ENCODE results near the gene TMX1. TPM values are rescaled to one million over a fixed set of nuclear protein-coding genes. Genes with fewer than 3 reads are reported as not detected.
A peak's percentile ranks its signal among the peaks of the same experiment; 100 is the strongest.

Gene TMX1, protein sequence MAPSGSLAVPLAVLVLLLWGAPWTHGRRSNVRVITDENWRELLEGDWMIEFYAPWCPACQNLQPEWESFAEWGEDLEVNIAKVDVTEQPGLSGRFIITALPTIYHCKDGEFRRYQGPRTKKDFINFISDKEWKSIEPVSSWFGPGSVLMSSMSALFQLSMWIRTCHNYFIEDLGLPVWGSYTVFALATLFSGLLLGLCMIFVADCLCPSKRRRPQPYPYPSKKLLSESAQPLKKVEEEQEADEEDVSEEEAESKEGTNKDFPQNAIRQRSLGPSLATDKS
- 10 to 100 TPM; 28.2 to 45.4 TPM for total RNA-seq
- 10 to 100 TPM; 32.5 to 43.4 TPM for polyA plus RNA-seq (ENCODE audit: insufficient read length in 2 of 2)
- long read RNA-seq, donor 1, transcript TMX1-201 (8 exons, 3,995 nt) = major isoform, 20 of 20 reads
- long read RNA-seq, donor 1, partial matches to known transcripts = 0 of 20 reads
- long read RNA-seq, donor 1, other reads (novel, unspliced or antisense) = 0 of 20 reads
- long read RNA-seq, donor 2, transcript TMX1-201 (8 exons, 3,995 nt) = major isoform, 11 of 11 reads
- long read RNA-seq, donor 2, partial matches to known transcripts = 0 of 11 reads
- long read RNA-seq, donor 2, other reads (novel, unspliced or antisense) = 0 of 11 reads
- long read RNA-seq, donor 3, transcript TMX1-201 (8 exons, 3,995 nt) = major isoform, 12 of 33 reads
- long read RNA-seq, donor 3, partial matches to known transcripts = 21 of 33 reads
- long read RNA-seq, donor 3, other reads (novel, unspliced or antisense) = 0 of 33 reads
- long read RNA-seq, donor 4, transcript TMX1-201 (8 exons, 3,995 nt) = major isoform, 28 of 28 reads
- long read RNA-seq, donor 4, partial matches to known transcripts = 0 of 28 reads
- long read RNA-seq, donor 4, other reads (novel, unspliced or antisense) = 0 of 28 reads

GRCh38 chr14:51239813-51240803 lies at the start of gene TMX1:
Gene TMX1, plus strand, starts transcription at chr14:51240247. Its CDS starts 46 bp downstream, at chr14:51240293.
- H3K4me3 ChIP-seq (ENCODE audit: low read depth, low read length) = peak within 1 kb of the TSS; percentile 99
- H3K27ac ChIP-seq (ENCODE audit: low read depth, low read length) = peak within 1 kb of the TSS; percentile 65
- H3K9me3 ChIP-seq (ENCODE audit: control insufficient read depth, insufficient read depth, low read length) = no peaks in the 10 kb centered on the region
- H3K4me1 ChIP-seq (ENCODE audit: control insufficient read depth, insufficient read depth, low read length) = peaks cover 10% of the 10 kb centered on the region
- WGBS (ENCODE audit: insufficient coverage) = 1% methylated on average over 59 of the region's 65 CpGs
- DNase-seq (ENCODE audit: low read depth in 4 of 6, low spot score in 6 of 6) = peak; percentile 96 to 100 (median 98)
- no peaks in the 10 kb centered on the region for H3K27me3 ChIP-seq (ENCODE audit: control insufficient read depth, insufficient read depth, low read length)
- no peaks in the 10 kb centered on the region for H3K36me3 ChIP-seq (ENCODE audit: control insufficient read depth, insufficient read depth, low read length)

DNA sequence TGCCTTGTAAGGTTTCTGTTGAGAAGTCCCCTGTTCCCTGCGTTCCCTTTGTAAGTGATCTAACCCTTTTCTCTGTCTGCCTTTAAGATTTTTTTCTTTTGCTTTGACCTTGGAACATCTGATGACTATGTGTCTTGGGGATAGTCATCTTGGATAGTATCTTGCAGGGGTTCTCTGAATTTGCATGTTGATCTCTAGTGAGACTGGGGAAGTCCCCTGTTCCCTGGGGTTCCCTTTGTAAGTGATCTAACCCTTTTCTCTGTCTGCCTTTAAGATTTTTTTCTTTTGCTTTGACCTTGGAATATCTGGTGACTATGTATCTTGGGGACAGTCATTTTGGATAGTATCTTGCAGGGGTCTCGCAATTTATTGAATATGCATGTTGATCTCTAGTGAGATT lies 38.2 kb upstream of the TMX1 start:
- WGBS (ENCODE audit: insufficient coverage) = no CpG with 5 or more reads among the region's 2 CpGs
- Histone ChIP-seq H3K36me3 (ENCODE audit: control insufficient read depth, insufficient read depth, low read length) (no peaks in the 10 kb centered on the region), H3K4me1 (ENCODE audit: control insufficient read depth, insufficient read depth, low read length) (no peaks in the 10 kb centered on the region), H3K27me3 (ENCODE audit: control insufficient read depth, insufficient read depth, low read length) (no peaks in the 10 kb centered on the region), H3K27ac (ENCODE audit: low read depth, low read length) (no peak overlapping the region), H3K9me3 (ENCODE audit: control insufficient read depth, insufficient read depth, low read length) (no peaks in the 10 kb centered on the region), H3K4me3 (ENCODE audit: low read depth, low read length) (no peak overlapping the region)
- no peak for DNase-seq (ENCODE audit: low read depth in 4 of 6, low spot score in 6 of 6)

DNA sequence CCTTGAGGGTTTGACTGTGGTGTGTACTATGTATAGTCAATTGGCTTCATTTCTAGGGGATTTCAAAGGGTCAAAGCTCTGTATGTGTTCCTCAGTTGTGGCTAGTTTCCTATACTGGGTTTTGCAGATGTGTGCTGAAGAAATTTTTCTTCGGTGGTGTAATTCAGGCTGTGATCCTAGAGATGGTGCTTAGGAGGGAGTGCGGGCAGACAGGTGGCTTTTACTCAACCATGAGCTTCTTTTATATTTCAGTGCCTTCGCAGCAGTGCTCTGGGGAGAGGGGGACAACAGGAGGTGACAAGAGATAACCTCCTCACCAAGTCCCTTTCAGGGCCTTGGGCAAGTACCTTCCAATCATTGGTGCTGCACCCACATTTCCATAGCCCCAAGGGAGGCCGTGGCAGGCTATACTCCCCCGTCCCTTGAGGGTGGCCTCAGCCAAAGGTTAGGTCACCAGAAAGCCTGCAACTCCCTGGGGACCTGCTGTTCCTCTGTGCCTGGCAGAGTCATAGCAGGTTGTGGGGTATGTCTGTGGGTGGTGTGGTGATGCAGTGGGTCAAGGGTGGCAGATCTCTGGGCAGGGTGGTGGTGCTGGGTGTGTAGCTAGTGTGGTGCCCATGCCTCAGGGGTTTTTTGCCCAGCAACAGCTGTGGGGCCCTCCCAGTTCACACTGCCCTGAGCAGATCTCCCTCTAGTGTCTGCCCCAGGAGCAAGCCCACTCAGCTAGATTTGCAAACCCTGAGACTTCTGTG lies 37.0 kb upstream of the TMX1 start:
- Histone ChIP-seq H3K9me3 (ENCODE audit: control insufficient read depth, insufficient read depth, low read length) (no peaks in the 10 kb centered on the region), H3K27me3 (ENCODE audit: control insufficient read depth, insufficient read depth, low read length) (no peaks in the 10 kb centered on the region), H3K27ac (ENCODE audit: low read depth, low read length) (no peak overlapping the region), H3K4me3 (ENCODE audit: low read depth, low read length) (no peak overlapping the region), H3K36me3 (ENCODE audit: control insufficient read depth, insufficient read depth, low read length) (no peaks in the 10 kb centered on the region), H3K4me1 (ENCODE audit: control insufficient read depth, insufficient read depth, low read length) (no peaks in the 10 kb centered on the region)
- no peak for DNase-seq (ENCODE audit: low read depth in 4 of 6, low spot score in 6 of 6)
- 85% methylated on average over 4 of the region's 5 CpGs for WGBS (ENCODE audit: insufficient coverage)

DNA sequence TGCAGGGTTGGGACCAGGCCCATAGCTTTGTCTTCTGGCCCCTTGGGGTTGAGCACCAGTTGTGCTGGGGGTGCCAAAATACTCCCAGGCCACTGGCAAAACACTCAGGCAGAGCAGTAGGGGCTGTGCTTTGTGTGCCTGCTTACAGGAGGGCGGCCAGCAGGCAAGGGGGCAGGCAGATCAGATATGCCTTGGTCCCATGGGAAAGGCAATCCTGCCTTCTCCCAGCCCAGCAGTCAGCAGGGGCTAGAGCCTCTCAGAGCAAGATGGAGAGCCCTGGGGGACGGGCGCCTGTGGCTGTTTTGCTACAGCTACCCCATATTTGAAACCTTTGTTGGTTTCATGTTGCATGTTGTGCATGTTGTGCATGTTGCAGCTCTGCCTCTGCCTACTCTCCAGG lies 36.2 kb upstream of the TMX1 start:
- H3K4me3 ChIP-seq (ENCODE audit: low read depth, low read length) = no peak overlapping the region
- no peaks in the 10 kb centered on the region for H3K27me3 ChIP-seq (ENCODE audit: control insufficient read depth, insufficient read depth, low read length)
- WGBS (ENCODE audit: insufficient coverage) = 78% methylated on average over 1 of the region's 3 CpGs
- no peaks in the 10 kb centered on the region for H3K9me3 ChIP-seq (ENCODE audit: control insufficient read depth, insufficient read depth, low read length)
- no peaks in the 10 kb centered on the region for H3K4me1 ChIP-seq (ENCODE audit: control insufficient read depth, insufficient read depth, low read length)
- no peaks in the 10 kb centered on the region for H3K36me3 ChIP-seq (ENCODE audit: control insufficient read depth, insufficient read depth, low read length)
- no peak for DNase-seq (ENCODE audit: low read depth in 4 of 6, low spot score in 6 of 6)
- no peak overlapping the region for H3K27ac ChIP-seq (ENCODE audit: low read depth, low read length)

DNA sequence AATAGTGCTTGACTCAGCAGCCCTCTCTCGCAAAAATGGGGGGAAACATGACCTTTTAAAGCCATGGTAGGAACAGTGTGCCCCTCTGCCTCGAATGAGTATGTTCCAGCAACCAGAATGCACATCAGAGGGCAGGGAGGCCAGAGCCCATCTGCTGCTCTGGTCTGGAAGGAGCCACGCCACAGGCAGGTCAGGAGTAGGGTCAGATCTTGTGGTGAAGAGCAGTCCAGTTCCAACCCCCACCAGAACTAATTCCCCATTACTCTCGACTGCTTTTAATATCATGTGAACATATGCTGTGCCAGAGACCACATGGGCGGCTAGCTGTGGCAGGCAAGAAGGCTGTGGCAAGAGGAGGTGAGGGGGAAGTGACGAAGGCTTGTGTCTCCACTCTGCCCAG lies 34.6 kb upstream of the TMX1 start:
- H3K36me3 ChIP-seq (ENCODE audit: control insufficient read depth, insufficient read depth, low read length) = no peaks in the 10 kb centered on the region
- H3K9me3 ChIP-seq (ENCODE audit: control insufficient read depth, insufficient read depth, low read length) = no peaks in the 10 kb centered on the region
- no peak overlapping the region for H3K27ac ChIP-seq (ENCODE audit: low read depth, low read length)
- H3K4me3 ChIP-seq (ENCODE audit: low read depth, low read length) = no peak overlapping the region
- no peaks in the 10 kb centered on the region for H3K27me3 ChIP-seq (ENCODE audit: control insufficient read depth, insufficient read depth, low read length)
- no peaks in the 10 kb centered on the region for H3K4me1 ChIP-seq (ENCODE audit: control insufficient read depth, insufficient read depth, low read length)
- whole genome bisulfite sequencing (ENCODE audit: insufficient coverage) = 75% methylated on average over 2 of the region's 6 CpGs
- DNase-seq (ENCODE audit: low read depth in 4 of 6, low spot score in 6 of 6) = no peak

- no peak overlapping the region for H3K4me3 ChIP-seq (ENCODE audit: low read depth, low read length)
- no CpG with 5 or more reads among the region's 1 CpG for WGBS (ENCODE audit: insufficient coverage)
- H3K9me3 ChIP-seq (ENCODE audit: control insufficient read depth, insufficient read depth, low read length) = no peaks in the 10 kb centered on the region
- no peaks in the 10 kb centered on the region for H3K36me3 ChIP-seq (ENCODE audit: control insufficient read depth, insufficient read depth, low read length)
- no peaks in the 10 kb centered on the region for H3K4me1 ChIP-seq (ENCODE audit: control insufficient read depth, insufficient read depth, low read length)
- no peaks in the 10 kb centered on the region for H3K27me3 ChIP-seq (ENCODE audit: control insufficient read depth, insufficient read depth, low read length)
- DNase-seq (ENCODE audit: low read depth in 4 of 6, low spot score in 6 of 6) = no peak
- no peak overlapping the region for H3K27ac ChIP-seq (ENCODE audit: low read depth, low read length)
These were observed 33.6 kb upstream of the TMX1 start for GRCh38 chr14:51206462-51206861.

- Histone ChIP-seq H3K9me3 (ENCODE audit: control insufficient read depth, insufficient read depth, low read length) (no peaks in the 10 kb centered on the region), H3K27me3 (ENCODE audit: control insufficient read depth, insufficient read depth, low read length) (no peaks in the 10 kb centered on the region), H3K36me3 (ENCODE audit: control insufficient read depth, insufficient read depth, low read length) (no peaks in the 10 kb centered on the region), H3K4me3 (ENCODE audit: low read depth, low read length) (no peak overlapping the region), H3K27ac (ENCODE audit: low read depth, low read length) (no peak overlapping the region), H3K4me1 (ENCODE audit: control insufficient read depth, insufficient read depth, low read length) (no peaks in the 10 kb centered on the region)
- 63% methylated on average over 4 of the region's 5 CpGs for WGBS (ENCODE audit: insufficient coverage)
- no peak for DNase-seq (ENCODE audit: low read depth in 4 of 6, low spot score in 6 of 6)
These were observed 32.4 kb upstream of the TMX1 start for GRCh38 chr14:51207621-51208020.

DNA sequence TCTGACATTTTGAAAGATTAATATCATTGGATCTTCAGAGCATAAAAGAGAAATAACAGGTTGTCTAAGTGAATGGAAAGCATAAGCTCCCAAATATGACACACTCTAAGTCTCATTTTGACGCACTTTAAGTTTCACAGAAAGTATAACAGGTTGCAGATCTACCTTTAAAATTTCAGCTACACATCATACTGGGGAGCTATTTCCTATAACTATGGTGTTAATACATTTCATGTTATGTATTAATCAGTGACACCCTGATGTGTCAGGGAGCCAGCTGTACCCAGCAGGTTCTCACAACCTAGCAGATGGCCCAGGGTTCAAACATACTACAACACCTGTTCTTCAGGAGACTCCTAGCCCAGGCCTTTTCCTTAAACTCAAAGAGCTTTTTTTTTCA lies 31.1 kb upstream of the TMX1 start:
- DNase-seq (ENCODE audit: low read depth in 4 of 6, low spot score in 6 of 6) = no peak

More for the DNA sequence above, 31.1 kb upstream of the TMX1 start:
- no peak overlapping the region for H3K27ac ChIP-seq (ENCODE audit: low read depth, low read length)
- H3K4me1 ChIP-seq (ENCODE audit: control insufficient read depth, insufficient read depth, low read length) = no peaks in the 10 kb centered on the region
- no CpG with 5 or more reads among the region's 1 CpG for WGBS (ENCODE audit: insufficient coverage)
- no peaks in the 10 kb centered on the region for H3K36me3 ChIP-seq (ENCODE audit: control insufficient read depth, insufficient read depth, low read length)
- no peaks in the 10 kb centered on the region for H3K9me3 ChIP-seq (ENCODE audit: control insufficient read depth, insufficient read depth, low read length)
- no peak overlapping the region for H3K4me3 ChIP-seq (ENCODE audit: low read depth, low read length)
- no peaks in the 10 kb centered on the region for H3K27me3 ChIP-seq (ENCODE audit: control insufficient read depth, insufficient read depth, low read length)

Measured in spinal cord (tissue), 10 donors.